Brain microvascular endothelial cell (primary cell): ENCODE results near the gene ZDBF2.
A peak's percentile ranks its signal among the peaks of the same experiment; 100 is the strongest.

Experiments
- DNase-seq: peaks from one replicate; pipeline ENCODE4 v3.0.0-alpha.2; 2020
- H3K27ac ChIP-seq: fragments of 250-450 bp; sonication (Bioruptor Pico); 2 replicates; pipeline ENCODE4 v1.5.1; 2020; ENCODE audit warnings: mild to moderate bottlenecking, moderate library complexity
- H3K27me3 ChIP-seq: fragments of 250-450 bp; sonication (Bioruptor Pico); replicated peaks from 2 replicates; pipeline ENCODE4 v1.5.1; 2020; ENCODE audit warnings: mild to moderate bottlenecking
- H3K36me3 ChIP-seq: fragments of 250-450 bp; sonication (Bioruptor Pico); replicated peaks from 2 replicates; pipeline ENCODE4 v1.5.1; 2020; ENCODE audit warnings: mild to moderate bottlenecking
- H3K4me3 ChIP-seq: 2 replicates; pipeline ENCODE4 v1.5.1; 2011; ENCODE audit warnings: low read depth, mild to moderate bottlenecking, control low read depth, low read length, moderate library complexity
- CTCF ChIP-seq: IDR thresholded peaks from 2 replicates; pipeline ENCODE4 v1.5.1; 2011; ENCODE audit warnings: low read depth, mild to moderate bottlenecking, moderate library complexity, low read length, control low read depth, inconsistent platforms; ENCODE audit errors: missing control alignments
- in situ Hi-C: cut with HindIII; loops from 2 replicates; pipeline ENCODE4 v1.10.0; 2017; ENCODE audit warnings: low sequenced_read_pairs, low pct_ligation_motif_present

Gene ZDBF2

GRCh38 chr2:206305523-206306245 lies 31.2 kb downstream of the ZDBF2 start:
- no peak for TF ChIP-seq CTCF
- in situ Hi-C loops: no loop called here
- no peak for DNase-seq
- Histone ChIP-seq H3K4me3 (no peak overlapping the region), H3K36me3 (no peaks in the 10 kb centered on the region), H3K27ac (no peak overlapping the region), H3K27me3 (no peaks in the 10 kb centered on the region)

- no peak overlapping the region for H3K4me3 ChIP-seq
- no peaks in the 10 kb centered on the region for H3K27me3 ChIP-seq
- no peaks in the 10 kb centered on the region for H3K36me3 ChIP-seq
- DNase-seq: no peak
- no peak overlapping the region for H3K27ac ChIP-seq
- in situ Hi-C loops: no loop called here
- TF ChIP-seq CTCF: no peak
Measured at GRCh38 chr2:206311026-206311425, 36.6 kb downstream of the ZDBF2 start.

- Histone ChIP-seq H3K36me3 (no peaks in the 10 kb centered on the region), H3K27ac (no peak overlapping the region), H3K27me3 (no peaks in the 10 kb centered on the region), H3K4me3 (no peak overlapping the region)
- TF ChIP-seq CTCF: no peak
- in situ Hi-C loops: no loop called here
- DNase-seq: no peak
Measured at GRCh38 chr2:206316141-206316540, 41.7 kb downstream of the ZDBF2 start.

GRCh38 chr2:206323033-206323432 lies 48.6 kb downstream of the ZDBF2 start:
- H3K36me3 ChIP-seq: no peaks in the 10 kb centered on the region
- H3K4me3 ChIP-seq: no peak overlapping the region
- no peaks in the 10 kb centered on the region for H3K27me3 ChIP-seq
- in situ Hi-C loops: no loop called here
- TF ChIP-seq CTCF: no peak
- H3K27ac ChIP-seq: no peak overlapping the region
- DNase-seq: no peak

- no peaks in the 10 kb centered on the region for H3K36me3 ChIP-seq
- in situ Hi-C loops: no loop called here
- TF ChIP-seq CTCF: peak; percentile 4
- no peak for DNase-seq
- H3K4me3 ChIP-seq: no peak overlapping the region
- no peaks in the 10 kb centered on the region for H3K27me3 ChIP-seq
- H3K27ac ChIP-seq: no peak overlapping the region
Measured at GRCh38 chr2:206323486-206323885, 49.0 kb downstream of the ZDBF2 start.

GRCh38 chr2:206324869-206325268 lies 50.4 kb downstream of the ZDBF2 start:
- no peak for DNase-seq

More at GRCh38 chr2:206324869-206325268, 50.4 kb downstream of the ZDBF2 start:
- Histone ChIP-seq H3K27me3 (no peaks in the 10 kb centered on the region), H3K36me3 (no peaks in the 10 kb centered on the region), H3K27ac (no peak overlapping the region), H3K4me3 (no peak overlapping the region)
- no peak for TF ChIP-seq CTCF
- in situ Hi-C loops: no loop called here
